HepG2 (cell line): Measurements from ENCODE around the gene KAZN.

Experiments used
- MYC ChIP-seq: sonication (generic); formaldehyde crosslinking; IDR thresholded peaks from 2 replicates; pipeline ENCODE4 v1.9.0; 2021; ENCODE audit warnings: missing genetic modification reagents, borderline replicate concordance
- NFE2 ChIP-seq: sonication (generic); formaldehyde crosslinking; IDR thresholded peaks from 2 replicates; pipeline ENCODE4 v1.4.0; 2020; ENCODE audit warnings: missing genetic modification reagents
- ZNF879 ChIP-seq: sonication (generic); formaldehyde crosslinking; IDR thresholded peaks from 2 replicates; pipeline ENCODE4 v1.8.1; 2023; ENCODE audit warnings: missing genetic modification reagents
- TF ChIP-seq, protein P1 (sequence below): sonication (generic); formaldehyde crosslinking; IDR thresholded peaks from 2 replicates; pipeline ENCODE4 v1.5.0; 2020; ENCODE audit warnings: mild to moderate bottlenecking, missing genetic modification reagents, moderate library complexity

DNA sequence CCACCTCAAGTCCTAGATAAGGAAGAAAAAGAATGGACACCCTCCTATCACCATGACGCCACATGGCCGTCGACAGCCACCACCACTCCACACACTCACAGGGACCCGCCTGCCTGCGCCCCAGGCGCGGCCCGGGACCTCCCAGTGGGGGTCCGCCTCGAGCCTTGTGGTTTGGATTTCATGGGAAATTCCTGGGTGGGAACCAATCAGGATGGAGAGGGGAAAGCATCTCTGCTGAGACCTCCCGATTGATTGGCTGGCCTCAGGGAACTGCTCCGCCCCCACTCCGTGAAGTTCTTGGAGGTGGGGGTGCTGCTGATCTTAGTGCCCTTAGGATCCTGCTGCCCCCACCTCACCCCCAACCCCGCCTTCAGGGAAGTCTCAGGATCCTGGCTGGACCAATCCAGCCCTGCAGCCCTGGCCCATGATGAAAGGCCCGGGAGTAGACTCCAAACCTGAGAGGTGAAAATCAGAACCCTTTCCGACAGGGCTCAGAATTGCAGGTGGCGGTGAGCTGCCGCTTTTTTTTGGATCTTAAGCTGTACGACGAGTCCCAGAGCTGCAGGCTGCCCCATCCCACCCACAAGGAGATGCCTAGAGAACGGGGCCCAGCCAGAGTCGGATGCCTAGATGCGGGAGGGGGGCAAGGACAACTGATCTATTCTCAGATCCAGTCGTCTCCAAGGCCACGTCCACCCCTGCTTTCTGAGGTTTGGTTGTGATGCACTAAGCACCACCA lies 526.0 kb downstream of the KAZN start:
- TF ChIP-seq NFE2 (CRISPR knock-in tag) (no peak), ZNF879 (CRISPR knock-in tag) (no peak), MYC (CRISPR knock-in tag) (no peak)
- TF ChIP-seq, protein P1, sequence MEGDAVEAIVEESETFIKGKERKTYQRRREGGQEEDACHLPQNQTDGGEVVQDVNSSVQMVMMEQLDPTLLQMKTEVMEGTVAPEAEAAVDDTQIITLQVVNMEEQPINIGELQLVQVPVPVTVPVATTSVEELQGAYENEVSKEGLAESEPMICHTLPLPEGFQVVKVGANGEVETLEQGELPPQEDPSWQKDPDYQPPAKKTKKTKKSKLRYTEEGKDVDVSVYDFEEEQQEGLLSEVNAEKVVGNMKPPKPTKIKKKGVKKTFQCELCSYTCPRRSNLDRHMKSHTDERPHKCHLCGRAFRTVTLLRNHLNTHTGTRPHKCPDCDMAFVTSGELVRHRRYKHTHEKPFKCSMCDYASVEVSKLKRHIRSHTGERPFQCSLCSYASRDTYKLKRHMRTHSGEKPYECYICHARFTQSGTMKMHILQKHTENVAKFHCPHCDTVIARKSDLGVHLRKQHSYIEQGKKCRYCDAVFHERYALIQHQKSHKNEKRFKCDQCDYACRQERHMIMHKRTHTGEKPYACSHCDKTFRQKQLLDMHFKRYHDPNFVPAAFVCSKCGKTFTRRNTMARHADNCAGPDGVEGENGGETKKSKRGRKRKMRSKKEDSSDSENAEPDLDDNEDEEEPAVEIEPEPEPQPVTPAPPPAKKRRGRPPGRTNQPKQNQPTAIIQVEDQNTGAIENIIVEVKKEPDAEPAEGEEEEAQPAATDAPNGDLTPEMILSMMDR (CRISPR knock-in tag) = no peak
